ENCODE measurements around the gene DGKD. TPM values are rescaled to one million over a fixed set of nuclear protein-coding genes. Genes with fewer than 3 reads are reported as not detected.

Gene DGKD
- total and polyA plus RNA-seq, 10 donors, result 21.9 to 120 (median 71.9) TPM

DNA sequence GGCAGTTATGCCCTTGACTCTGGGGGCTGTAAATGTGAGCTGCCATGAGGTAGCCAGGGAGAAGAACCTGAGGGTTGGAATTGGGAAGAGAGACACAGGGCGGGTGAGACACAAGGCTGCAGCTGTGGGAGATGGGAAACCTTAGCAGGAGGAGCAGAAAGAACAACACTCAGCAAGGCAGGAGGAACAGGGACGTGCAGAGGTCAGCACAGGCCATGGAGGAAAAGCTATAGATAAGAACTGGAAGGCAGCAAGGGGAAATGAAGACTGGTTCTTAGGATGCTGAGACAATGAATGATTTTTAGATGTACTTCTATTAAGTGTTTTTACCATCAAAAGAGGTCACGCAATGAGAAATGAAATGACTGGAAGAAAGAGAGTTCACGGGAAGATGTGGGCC, 132.1 kb downstream of the DGKD start:
- peaks cover 2 to 96% (median 54%) of the 10 kb centered on the region in 6 donors for H3K36me3 ChIP-seq
- WGBS, 5 donors, result 71 to 82% (median 80%) methylated on average over 4 of the region's 4 CpGs
- no peak for DNase-seq
- no peak overlapping the region for H3K4me3 ChIP-seq
- no peaks in the 10 kb centered on the region for H3K9me3 ChIP-seq
- TF ChIP-seq POLR2AphosphoS5 (IDR thresholded peaks at IDR 0.05), result no peak
- TF ChIP-seq CTCF (IDR thresholded peaks at IDR 0.05 in 8 of 11, conservative IDR thresholded peaks at IDR 0.05 in 3 of 11), result no peak
- no peak for TF ChIP-seq POLR2A (IDR thresholded peaks at IDR 0.05)
- H3K4me1 ChIP-seq, result peaks cover 0 to 17% (median 0%) of the 10 kb centered on the region in 6 donors
- intact Hi-C loops (cut with DNase I; ENCODE audit: low total_unique reads), result no loop called here
- H3K27me3 ChIP-seq (replicated peaks in 1 of 7), result no peaks in the 10 kb centered on the region
- peak overlapping the region in 4 of 8 donors; percentile 15 to 48 (median 30) for H3K27ac ChIP-seq

DNA sequence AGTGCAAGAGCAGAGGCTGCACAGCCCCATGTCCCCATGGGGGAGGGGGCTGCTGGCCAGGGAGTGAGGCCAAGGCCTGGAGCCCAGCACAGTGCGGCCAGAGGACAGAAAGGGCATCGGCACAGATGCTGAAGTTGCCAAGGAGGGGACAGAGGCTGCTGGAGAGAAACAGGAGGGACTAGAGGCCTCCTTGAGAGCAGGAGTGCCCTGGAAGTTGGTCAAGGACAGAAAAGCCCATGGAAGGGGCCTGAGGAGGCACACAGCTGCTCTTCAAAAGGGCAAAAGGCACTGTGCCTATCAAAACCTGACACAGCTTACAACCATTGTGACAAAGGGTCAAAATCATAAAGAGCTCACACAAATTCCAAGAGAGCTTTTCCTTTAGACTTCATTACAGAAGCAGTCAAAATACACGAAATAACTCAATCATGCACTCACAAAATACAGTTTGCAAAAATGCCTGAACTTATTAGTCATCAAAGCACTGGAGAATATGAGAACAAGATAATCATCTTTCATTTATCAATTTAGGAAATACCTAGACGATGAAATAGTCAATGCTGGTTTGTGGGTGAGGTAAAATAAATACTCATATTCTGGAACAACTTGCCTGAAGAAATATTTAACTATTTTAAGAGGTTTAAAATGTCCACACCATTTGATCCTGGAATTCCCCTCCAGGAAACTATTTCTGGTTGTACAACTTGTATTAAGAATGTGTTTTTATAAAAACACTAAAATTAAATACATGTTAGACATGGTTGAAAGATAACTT, 132.7 kb downstream of the DGKD start:
- no peak overlapping the region for H3K4me3 ChIP-seq
- H3K27me3 ChIP-seq (replicated peaks in 1 of 7), result no peaks in the 10 kb centered on the region
- H3K4me1 ChIP-seq, result peaks cover 0 to 17% (median 0%) of the 10 kb centered on the region in 6 donors
- H3K36me3 ChIP-seq, result peaks cover 2 to 96% (median 49%) of the 10 kb centered on the region in 6 donors
- TF ChIP-seq POLR2A (IDR thresholded peaks at IDR 0.05) (no peak), POLR2AphosphoS5 (IDR thresholded peaks at IDR 0.05) (peak in 1 of 3 donors; percentile 39)
- WGBS, 5 donors, result 66 to 78% (median 73%) methylated on average over 4 of the region's 4 CpGs
- intact Hi-C loops (cut with DNase I; ENCODE audit: low total_unique reads), result no loop called here
- no peak for DNase-seq
- peak overlapping the region in 4 of 8 donors; percentile 15 to 48 (median 30) for H3K27ac ChIP-seq
- no peaks in the 10 kb centered on the region for H3K9me3 ChIP-seq

- Histone ChIP-seq H3K4me1 (peaks cover 0 to 17% (median 0%) of the 10 kb centered on the region in 6 donors), H3K4me3 (no peak overlapping the region), H3K36me3 (peaks cover 2 to 96% (median 49%) of the 10 kb centered on the region in 6 donors), H3K27ac (no peak overlapping the region), H3K27me3 (replicated peaks in 1 of 7) (no peaks in the 10 kb centered on the region), H3K9me3 (no peaks in the 10 kb centered on the region)
- 88 to 96% (median 94%) methylated on average over 9 of the region's 9 CpGs for WGBS, 5 donors
- no peak for TF ChIP-seq POLR2AphosphoS5 (IDR thresholded peaks at IDR 0.05)
- no peak for TF ChIP-seq POLR2A (IDR thresholded peaks at IDR 0.05)
- TF ChIP-seq CTCF (IDR thresholded peaks at IDR 0.05 in 8 of 11, conservative IDR thresholded peaks at IDR 0.05 in 3 of 11), result no peak
- DNase-seq, result no peak
- intact Hi-C loops (cut with DNase I; ENCODE audit: low total_unique reads), result no loop called here
Observed at GRCh38 chr2:233487748-233488345, 133.6 kb downstream of the DGKD start.

- TF ChIP-seq POLR2A (IDR thresholded peaks at IDR 0.05) (no peak), POLR2AphosphoS5 (IDR thresholded peaks at IDR 0.05) (no peak), CTCF (IDR thresholded peaks at IDR 0.05 in 8 of 11, conservative IDR thresholded peaks at IDR 0.05 in 3 of 11) (no peak)
- peak overlapping the region in 1 of 8 donors; percentile 9 for H3K27ac ChIP-seq
- no peaks in the 10 kb centered on the region for H3K9me3 ChIP-seq
- H3K4me3 ChIP-seq, result no peak overlapping the region
- WGBS, 5 donors, result 74 to 86% (median 81%) methylated on average over 10 of the region's 10 CpGs
- no peaks in the 10 kb centered on the region for H3K27me3 ChIP-seq (replicated peaks in 1 of 7)
- peaks cover 0 to 17% (median 0%) of the 10 kb centered on the region in 6 donors for H3K4me1 ChIP-seq
- H3K36me3 ChIP-seq, result peaks cover 2 to 96% (median 40%) of the 10 kb centered on the region in 6 donors
- peak; percentile 59 for DNase-seq
- intact Hi-C loops (cut with DNase I; ENCODE audit: low total_unique reads), result no loop called here
Observed at GRCh38 chr2:233489143-233489542, 134.8 kb downstream of the DGKD start.

All from spleen (tissue), 11 donors.